H9 (cell line): ENCODE results near the gene IDI2. TPM values are rescaled to one million over a fixed set of nuclear protein-coding genes. Genes with fewer than 3 reads are reported as not detected.
A peak's percentile ranks its signal among the peaks of the same experiment; 100 is the strongest.

ENCODE experiments used
- DNase-seq: peaks from one replicate; pipeline ENCODE4 v3.0.0-alpha.2; 2017
- H2AFZ ChIP-seq: one replicate; pipeline ENCODE4 v1.6.1; 2013; ENCODE audit warnings: mild to moderate bottlenecking, low read length, control low read depth, moderate library complexity
- H2AK5ac ChIP-seq: 2 replicates; pipeline ENCODE4 v1.6.1; 2013; ENCODE audit warnings: low read length, control low read depth, mixed read lengths; ENCODE audit not compliant: insufficient read length
- H2BK120ac ChIP-seq: one replicate; pipeline ENCODE4 v1.6.1; 2013; ENCODE audit warnings: low read depth, mild to moderate bottlenecking, low read length, control low read depth, inconsistent platforms; ENCODE audit not compliant: poor library complexity, severe bottlenecking
- H2BK12ac ChIP-seq: 2 replicates; pipeline ENCODE4 v1.6.1; 2013; ENCODE audit warnings: low read length, control low read depth, mixed read lengths, low read depth; ENCODE audit not compliant: insufficient read length
- H2BK15ac ChIP-seq: 2 replicates; pipeline ENCODE4 v1.6.1; 2013; ENCODE audit warnings: low read depth, low read length, control low read depth
- H2BK20ac ChIP-seq: one replicate; pipeline ENCODE4 v1.6.1; 2013; ENCODE audit warnings: low read depth, mild to moderate bottlenecking, low read length, control low read depth, inconsistent platforms; ENCODE audit not compliant: poor library complexity, severe bottlenecking
- H2BK5ac ChIP-seq: 2 replicates; pipeline ENCODE4 v1.6.1; 2013; ENCODE audit warnings: low read length, control low read depth, mixed read lengths; ENCODE audit not compliant: insufficient read length
- H3K14ac ChIP-seq: 2 replicates; pipeline ENCODE4 v1.6.1; 2013; ENCODE audit warnings: low read length, control low read depth; ENCODE audit not compliant: insufficient read depth
- H3K18ac ChIP-seq: 2 replicates; pipeline ENCODE4 v1.6.1; 2013; ENCODE audit warnings: low read depth, mild to moderate bottlenecking, mixed read lengths, low read length, control low read depth; ENCODE audit not compliant: insufficient read length
- H3K23ac ChIP-seq: 2 replicates; pipeline ENCODE4 v1.6.1; 2013; ENCODE audit warnings: low read length, control low read depth, mixed read lengths, low read depth; ENCODE audit not compliant: insufficient read length
- H3K23me2 ChIP-seq: 2 replicates; pipeline ENCODE4 v1.6.1; 2013; ENCODE audit warnings: low read depth, mild to moderate bottlenecking, mixed read lengths, low read length, control low read depth; ENCODE audit not compliant: insufficient read length, poor library complexity, severe bottlenecking
- H3K27ac ChIP-seq: 2 replicates; pipeline ENCODE4 v1.5.1; 2013; ENCODE audit warnings: low read length, control low read depth, mixed read lengths, low read depth; ENCODE audit not compliant: insufficient read length
- H3K27me3 ChIP-seq: 2 replicates; pipeline ENCODE4 v1.6.1; 2013; ENCODE audit warnings: low read length, control low read depth, inconsistent platforms; ENCODE audit not compliant: insufficient read depth
- H3K4ac ChIP-seq: 2 replicates; pipeline ENCODE4 v1.6.1; 2013; ENCODE audit warnings: low read depth, mild to moderate bottlenecking, control low read depth, inconsistent platforms, low read length, moderate library complexity
- H3K4me1 ChIP-seq: 2 replicates; pipeline ENCODE4 v1.6.1; 2013; ENCODE audit warnings: low read length, control low read depth, inconsistent platforms; ENCODE audit not compliant: insufficient read depth
- H3K4me2 ChIP-seq: 2 replicates; pipeline ENCODE4 v1.6.1; 2013; ENCODE audit warnings: low read length, control low read depth, mixed read lengths; ENCODE audit not compliant: insufficient read length, insufficient read depth
- H3K56ac ChIP-seq: 2 replicates; pipeline ENCODE4 v1.6.1; 2013; ENCODE audit warnings: low read depth, mild to moderate bottlenecking, mixed read lengths, low read length, control low read depth; ENCODE audit not compliant: insufficient read length
- H3K79me1 ChIP-seq: 2 replicates; pipeline ENCODE4 v1.6.1; 2013; ENCODE audit warnings: low read depth, mild to moderate bottlenecking, moderate library complexity, low read length, control low read depth, inconsistent platforms; ENCODE audit not compliant: insufficient read depth, poor library complexity, severe bottlenecking
- H3K79me2 ChIP-seq: 2 replicates; pipeline ENCODE4 v1.6.1; 2013; ENCODE audit warnings: low read length, control low read depth, inconsistent platforms; ENCODE audit not compliant: insufficient read depth
- H3K9ac ChIP-seq: 2 replicates; pipeline ENCODE4 v1.6.1; 2013; ENCODE audit warnings: low read length, control low read depth, mixed read lengths; ENCODE audit not compliant: insufficient read length; ENCODE audit errors: extremely low read depth
- H3K9me3 ChIP-seq: one replicate; pipeline ENCODE4 v1.6.1; 2013; ENCODE audit warnings: low read depth, low read length, inconsistent platforms; ENCODE audit not compliant: control insufficient read depth
- H3T11ph ChIP-seq: one replicate; pipeline ENCODE4 v1.6.1; 2013; ENCODE audit warnings: mild to moderate bottlenecking, low read length, control low read depth, inconsistent platforms
- H4K20me1 ChIP-seq: one replicate; pipeline ENCODE4 v1.6.1; 2013; ENCODE audit not compliant: control insufficient read depth, insufficient read length, insufficient read depth
- H4K5ac ChIP-seq: 2 replicates; pipeline ENCODE4 v1.6.1; 2013; ENCODE audit warnings: low read depth, mild to moderate bottlenecking, mixed read lengths, low read length, control low read depth; ENCODE audit not compliant: insufficient read length
- H4K8ac ChIP-seq: replicated peaks from 2 replicates; pipeline ENCODE4 v1.6.1; 2013; ENCODE audit warnings: low read length, control low read depth, mixed read lengths, low read depth; ENCODE audit not compliant: insufficient read length
- H4K91ac ChIP-seq: 2 replicates; pipeline ENCODE4 v1.6.1; 2013; ENCODE audit warnings: low read depth, mild to moderate bottlenecking, moderate library complexity, mixed read lengths, low read length, control low read depth; ENCODE audit not compliant: insufficient read length
- H3K27ac Mint-ChIP-seq, 3 experiments: 2 replicates in 2 of 3; 3 replicates in 1 of 3; pipeline ENCODE4 v1.8.0; 2020 to 2021; ENCODE audit warnings: mixed read lengths in 3 of 3, mild to moderate bottlenecking in 1 of 3, moderate library complexity in 1 of 3
- H3K27me3 Mint-ChIP-seq: 2 replicates; pipeline ENCODE4 v1.8.0; 2021; ENCODE audit warnings: low read depth, mild to moderate bottlenecking, moderate library complexity, mixed read lengths
- H3K36me3 Mint-ChIP-seq, 3 experiments: 2 replicates in 2 of 3; 3 replicates in 1 of 3; pipeline ENCODE4 v1.8.0; 2020 to 2021; ENCODE audit warnings: low read depth in 3 of 3, mixed read lengths in 3 of 3; ENCODE audit not compliant: insufficient read depth in 1 of 3
- H3K4me1 Mint-ChIP-seq, 2 experiments: 2 replicates each; pipeline ENCODE4 v1.8.0; 2020; ENCODE audit warnings: mixed read lengths in 2 of 2
- H3K4me3 Mint-ChIP-seq, 2 experiments: 2 replicates in 1 of 2; 3 replicates in 1 of 2; pipeline ENCODE4 v1.8.0; 2020 to 2021; ENCODE audit warnings: mild to moderate bottlenecking in 2 of 2, mixed read lengths in 2 of 2, moderate library complexity in 1 of 2
- H3K9me3 Mint-ChIP-seq, 2 experiments: 2 replicates in 1 of 2; 3 replicates in 1 of 2; pipeline ENCODE4 v1.8.0; 2020; ENCODE audit warnings: mild to moderate bottlenecking in 2 of 2, mixed read lengths in 2 of 2, moderate library complexity in 1 of 2
- WGBS: extraction: QIAGEN DNeasy Blood & Tissue Kit; methylation state at CpG from one replicate; pipeline ENCODE4 v1.1.7; 2013; ENCODE audit warnings: missing lambda C conversion rate, low lambda C conversion rate, mixed read lengths; ENCODE audit not compliant: insufficient read length; ENCODE audit errors: extremely low coverage; 5-methylcytosine and 5-hydroxymethylcytosine counted together
- total RNA-seq: library from RNA; stranded (reverse); gene quantifications from 2 replicates; pipeline ENCODE4 v1.2.1, GENCODE V29; 2021
- TF ChIP-seq, protein P1 (sequence below): fragments of 200-600 bp; sonication (generic); conservative IDR thresholded peaks from 3 replicates; pipeline ENCODE4 v1.8.0; 2021; ENCODE audit warnings: antibody characterized with exemption, mild to moderate bottlenecking

Gene IDI2
- total RNA-seq, 1 experiment from 2014 or later = not detected

DNA sequence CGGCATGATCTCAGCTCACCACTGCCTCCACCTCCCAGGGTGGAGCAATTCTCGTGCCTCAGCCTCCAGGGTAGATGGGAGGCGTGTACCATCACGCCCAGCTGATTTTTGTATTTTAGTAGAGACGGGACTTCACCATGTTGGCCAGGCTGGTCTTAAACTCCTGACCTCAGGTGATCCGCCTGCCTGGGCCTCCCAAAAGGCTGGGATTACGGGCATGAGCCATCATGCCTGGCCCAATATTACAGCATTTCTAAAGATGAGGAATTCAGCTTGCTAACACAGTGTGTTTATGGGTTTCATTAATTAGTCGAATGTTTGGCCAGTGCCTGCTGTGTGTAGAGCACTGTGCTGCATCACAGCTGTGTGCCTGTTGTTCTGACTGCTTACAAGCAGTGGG is 34.2 kb upstream of the IDI2 start:
- H2BK15ac ChIP-seq = no peak overlapping the region
- no peaks in the 10 kb centered on the region for H4K20me1 ChIP-seq
- no peak for DNase-seq
- peaks cover 13% of the 10 kb centered on the region for H3K79me1 ChIP-seq
- H3K23ac ChIP-seq = no peak overlapping the region
- no peak overlapping the region for H2AFZ ChIP-seq
- H3T11ph ChIP-seq = no peak overlapping the region
- no peaks in the 10 kb centered on the region for H3K23me2 ChIP-seq
- H3K79me2 ChIP-seq = peaks cover 19% of the 10 kb centered on the region; the same call in 1 of the 2 replicates
- peaks cover 0 to 2% (median under 1%) of the 10 kb centered on the region in 3 experiments; a peak in 4 of 7 replicates for H3K36me3 Mint-ChIP-seq
- no peak overlapping the region for H2BK120ac ChIP-seq
- no peak overlapping the region for H3K56ac ChIP-seq
- H3K27me3 Mint-ChIP-seq = no peaks in the 10 kb centered on the region
- H2AK5ac ChIP-seq = no peak overlapping the region
- no peaks in the 10 kb centered on the region for H3K4me1 ChIP-seq
- no peaks in the 10 kb centered on the region for H3K27me3 ChIP-seq
- H2BK5ac ChIP-seq = no peak overlapping the region
- no peaks in the 10 kb centered on the region for H3K9me3 ChIP-seq
- no peak overlapping the region for H3K4ac ChIP-seq
- no peak overlapping the region for H3K4me3 Mint-ChIP-seq
- no CpG with 5 or more reads among the region's 8 CpGs for WGBS
- no peak overlapping the region for H3K14ac ChIP-seq
- H3K9ac ChIP-seq = no peak overlapping the region
- peaks cover 16 to 20% of the 10 kb centered on the region in 2 experiments for H3K4me1 Mint-ChIP-seq
- H4K5ac ChIP-seq = no peak overlapping the region
- no peaks in the 10 kb centered on the region; a peak in 1 of 5 replicates for H3K9me3 Mint-ChIP-seq
- no peak overlapping the region for H4K8ac ChIP-seq
- H3K27ac Mint-ChIP-seq = 0 out of 7 replicates have a peak overlapping the region, but pooled peaks of 2 of the 3 experiments have one; percentile 40 to 53
- no peak overlapping the region for H2BK20ac ChIP-seq
- TF ChIP-seq, protein P1, sequence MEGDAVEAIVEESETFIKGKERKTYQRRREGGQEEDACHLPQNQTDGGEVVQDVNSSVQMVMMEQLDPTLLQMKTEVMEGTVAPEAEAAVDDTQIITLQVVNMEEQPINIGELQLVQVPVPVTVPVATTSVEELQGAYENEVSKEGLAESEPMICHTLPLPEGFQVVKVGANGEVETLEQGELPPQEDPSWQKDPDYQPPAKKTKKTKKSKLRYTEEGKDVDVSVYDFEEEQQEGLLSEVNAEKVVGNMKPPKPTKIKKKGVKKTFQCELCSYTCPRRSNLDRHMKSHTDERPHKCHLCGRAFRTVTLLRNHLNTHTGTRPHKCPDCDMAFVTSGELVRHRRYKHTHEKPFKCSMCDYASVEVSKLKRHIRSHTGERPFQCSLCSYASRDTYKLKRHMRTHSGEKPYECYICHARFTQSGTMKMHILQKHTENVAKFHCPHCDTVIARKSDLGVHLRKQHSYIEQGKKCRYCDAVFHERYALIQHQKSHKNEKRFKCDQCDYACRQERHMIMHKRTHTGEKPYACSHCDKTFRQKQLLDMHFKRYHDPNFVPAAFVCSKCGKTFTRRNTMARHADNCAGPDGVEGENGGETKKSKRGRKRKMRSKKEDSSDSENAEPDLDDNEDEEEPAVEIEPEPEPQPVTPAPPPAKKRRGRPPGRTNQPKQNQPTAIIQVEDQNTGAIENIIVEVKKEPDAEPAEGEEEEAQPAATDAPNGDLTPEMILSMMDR = no peak
- H4K91ac ChIP-seq = no peak overlapping the region
- no peak overlapping the region for H3K27ac ChIP-seq
- no peak overlapping the region for H3K18ac ChIP-seq
- H2BK12ac ChIP-seq = no peak overlapping the region
- H3K4me2 ChIP-seq = no peak overlapping the region
